HG02798 (cell line): ENCODE data around the gene CALY.

ENCODE experiments used
- ATAC-seq: cut with Tn5 transposase; IDR thresholded peaks from one replicate; pipeline ENCODE4 v1.9.1; 2021; ENCODE audit warnings: mild to moderate bottlenecking; ENCODE audit not compliant: unreplicated experiment, poor library complexity

CALY gene

GRCh38 chr10:133314911-133315310, 21.8 kb downstream of the CALY start:
- ATAC-seq: no peak

GRCh38 chr10:133313192-133313591, 23.5 kb downstream of the CALY start:
- ATAC-seq: no peak

- no peak for ATAC-seq
These were observed 23.9 kb downstream of the CALY start for GRCh38 chr10:133312769-133313145.

DNA sequence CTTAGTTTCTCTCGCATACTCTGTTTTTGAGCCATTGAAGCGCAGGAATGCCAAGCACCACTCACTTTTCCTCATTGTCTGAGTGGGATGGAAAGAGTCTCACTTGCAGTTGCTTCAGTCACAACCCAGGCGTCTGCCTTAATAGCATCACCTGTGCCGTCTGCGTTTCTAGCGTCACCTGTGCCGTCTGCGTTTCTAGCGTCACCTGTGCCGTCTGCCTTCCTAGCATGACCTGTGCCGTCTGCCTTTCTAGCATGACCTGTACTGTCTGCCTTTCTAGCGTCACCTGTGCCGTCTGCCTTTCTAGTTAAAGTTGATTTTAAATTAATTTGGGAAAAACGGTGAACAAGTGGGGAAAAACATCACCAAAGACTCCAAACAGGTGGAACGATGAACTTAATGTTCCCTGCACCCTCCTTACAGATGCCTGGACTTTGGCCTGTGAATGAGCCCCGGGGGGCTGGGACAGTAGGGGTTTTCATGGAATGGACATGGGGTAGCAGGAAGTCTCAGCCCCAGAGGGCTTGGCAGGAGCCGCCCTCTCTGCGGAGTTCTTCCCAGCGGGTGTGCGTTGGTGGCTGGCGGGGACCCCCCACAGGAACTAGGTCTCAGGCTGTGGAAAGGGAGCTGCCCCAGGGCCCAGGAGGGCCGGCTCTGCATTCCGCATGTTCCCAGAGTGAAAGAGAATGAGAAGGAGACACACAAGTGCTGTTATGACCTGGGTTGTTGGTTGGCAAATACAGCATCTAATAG, 24.5 kb downstream of the CALY start:
- no peak for ATAC-seq

- ATAC-seq: no peak
These were observed 25.1 kb downstream of the CALY start for GRCh38 chr10:133311570-133311969.

DNA sequence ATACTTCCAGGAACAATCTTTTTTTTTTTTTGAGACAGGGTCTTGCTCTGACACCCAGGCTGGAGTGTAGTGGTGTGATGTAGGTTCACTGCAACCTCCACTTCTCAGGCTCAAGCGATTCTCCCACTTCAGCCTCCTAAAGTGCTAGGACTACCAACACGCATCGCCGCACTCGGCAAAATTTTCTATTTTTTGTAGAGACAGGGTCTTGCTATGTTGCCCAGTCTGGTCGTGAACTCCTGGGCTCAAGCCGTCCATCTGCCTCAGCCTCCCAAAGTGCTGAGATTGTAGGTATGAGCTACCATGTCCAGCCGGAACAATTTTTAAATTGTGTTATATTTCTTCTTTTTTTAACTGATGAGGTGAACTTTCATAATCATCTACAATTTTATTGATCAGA, 25.9 kb downstream of the CALY start:
- ATAC-seq: no peak

DNA sequence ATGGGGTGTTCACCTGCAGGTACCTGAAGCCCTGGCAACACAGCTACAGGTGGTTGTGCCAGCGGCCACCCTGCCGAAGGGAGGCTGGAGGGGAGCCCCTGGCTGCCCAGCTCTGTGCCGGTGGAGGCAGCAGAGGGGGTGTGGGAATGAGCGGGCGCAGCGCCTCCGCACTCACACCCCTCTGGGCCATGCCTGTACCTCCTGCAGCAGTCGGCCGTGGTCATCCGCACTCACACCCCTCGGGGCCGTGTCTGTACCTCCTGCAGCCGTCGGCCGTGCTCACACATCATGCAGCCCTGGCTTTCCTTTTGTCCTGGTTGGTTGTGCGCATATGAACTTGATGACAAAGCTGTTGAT, 26.3 kb downstream of the CALY start:
- no peak for ATAC-seq

DNA sequence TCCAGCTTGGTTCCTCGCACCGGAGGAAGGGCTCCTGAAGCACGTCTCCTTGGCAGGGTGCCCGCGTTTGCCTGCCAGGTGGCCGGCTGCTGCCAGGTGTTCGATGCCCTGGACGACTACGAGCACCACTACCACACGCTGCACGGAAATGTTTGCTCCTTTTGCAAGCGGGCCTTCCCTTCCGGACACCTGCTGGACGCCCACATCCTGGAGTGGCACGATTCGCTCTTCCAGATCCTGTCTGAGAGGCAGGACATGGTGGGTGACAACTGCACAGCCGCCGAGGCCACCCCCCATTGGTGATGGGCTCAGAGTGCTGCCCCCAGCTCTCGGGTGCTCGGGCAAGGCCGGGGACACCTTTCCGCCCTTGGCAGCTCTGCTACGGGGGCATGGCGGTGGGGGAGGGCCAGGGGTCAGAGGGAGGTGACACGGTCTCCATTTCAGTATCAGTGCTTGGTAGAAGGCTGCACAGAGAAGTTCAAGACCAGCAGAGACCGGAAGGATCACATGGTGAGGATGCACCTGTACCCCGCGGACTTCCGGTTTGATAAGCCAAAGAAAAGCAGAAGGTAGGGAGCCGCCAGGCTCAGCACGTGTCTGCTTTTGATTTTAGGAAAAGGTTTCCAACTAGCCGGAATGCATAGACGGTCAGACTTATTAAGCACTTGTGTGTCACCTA, 26.8 kb downstream of the CALY start:
- ATAC-seq: no peak

DNA sequence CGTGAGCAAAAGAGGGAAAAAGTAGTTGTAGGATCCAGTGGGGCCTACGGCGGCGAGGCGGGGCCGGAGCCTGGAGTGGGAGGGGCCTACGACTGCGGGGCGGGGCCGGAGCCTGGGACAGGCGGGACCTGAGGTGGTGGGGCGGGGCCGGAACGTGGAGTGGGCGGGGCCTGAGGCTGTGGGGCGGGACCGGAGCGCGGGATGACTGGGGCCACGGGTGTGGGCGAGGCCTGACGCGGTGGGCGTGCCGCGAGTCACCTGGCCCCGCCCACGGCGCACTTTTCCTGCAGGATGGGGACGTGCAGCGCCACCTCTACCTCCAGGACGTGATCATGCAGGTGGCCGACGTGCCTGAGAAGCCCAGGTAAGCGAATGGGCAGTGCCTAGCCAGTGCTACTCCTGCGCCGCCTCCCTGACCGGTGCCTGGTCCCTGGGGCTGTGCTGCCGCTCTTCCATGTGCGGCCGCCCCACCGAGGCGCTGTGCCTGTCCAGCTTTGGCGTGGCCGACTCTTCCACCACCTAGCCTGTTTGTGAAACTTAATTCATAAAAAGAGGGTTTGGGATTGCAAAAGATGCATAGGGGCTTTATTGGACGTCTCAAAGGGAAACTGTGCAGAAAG, 27.5 kb downstream of the CALY start:
- ATAC-seq: peak; percentile 80

- ATAC-seq: peak; percentile 84
These were observed 28.1 kb downstream of the CALY start, which contains the start of the genes TUBGCP2 and ZNF511 for GRCh38 chr10:133308421-133309099. TSS of gene TUBGCP2 (minus strand) at chr10:133308872. CDS start at chr10:133302941, 5,931 bp downstream. TSS of gene ZNF511 (plus strand) at chr10:133308914. CDS start at chr10:133308944, 30 bp downstream.

GRCh38 chr10:133307776-133308420, 28.8 kb downstream of the CALY start:
- peak; percentile 39 for ATAC-seq

DNA sequence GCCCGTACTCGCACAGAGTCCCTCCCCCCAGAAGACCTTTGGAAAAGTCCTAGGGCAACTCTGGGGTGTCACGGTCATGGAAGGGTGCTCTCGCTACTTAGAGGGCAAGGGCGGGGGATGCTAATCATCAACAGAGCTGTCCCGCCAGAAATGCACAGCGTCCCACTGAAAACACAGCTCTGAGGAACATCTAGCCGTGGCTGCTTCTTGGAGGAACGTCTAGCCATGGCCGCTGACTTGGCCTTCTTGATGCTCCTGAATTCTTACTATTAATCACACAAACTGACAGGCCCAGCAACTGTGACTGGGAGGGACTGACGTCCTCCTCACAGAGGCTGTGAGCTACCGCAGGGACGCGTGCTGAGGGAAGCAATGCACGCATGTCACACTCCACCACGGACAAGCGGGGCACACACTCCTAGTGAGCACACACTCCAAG, 29.7 kb downstream of the CALY start:
- ATAC-seq: no peak

- ATAC-seq: no peak
These were observed 30.6 kb downstream of the CALY start for GRCh38 chr10:133306097-133306476.

- no peak for ATAC-seq
These were observed 33.5 kb downstream of the CALY start for GRCh38 chr10:133303206-133303605.

DNA sequence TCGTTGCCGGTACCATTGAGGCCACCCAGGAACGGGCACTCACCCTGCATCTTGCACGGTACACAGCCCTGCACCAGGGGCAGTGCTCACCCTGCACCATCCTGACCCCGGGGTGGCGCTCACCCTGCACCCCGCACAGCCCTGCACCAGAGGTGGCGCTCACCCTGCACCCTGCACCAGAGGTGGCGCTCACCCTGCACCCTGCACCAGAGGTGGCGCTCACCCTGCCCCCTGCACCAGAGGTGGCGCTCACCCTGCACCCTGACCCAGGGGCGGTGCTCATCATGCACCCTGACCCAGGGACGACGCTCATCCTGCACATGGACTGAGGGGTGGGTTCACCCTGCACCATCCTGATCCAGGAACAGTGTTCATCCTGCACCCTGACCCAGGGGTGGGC, 34.5 kb downstream of the CALY start:
- ATAC-seq: no peak

GRCh38 chr10:133299738-133300137, 37.0 kb downstream of the CALY start:
- no peak for ATAC-seq

- no peak for ATAC-seq
These were observed 37.5 kb downstream of the CALY start for GRCh38 chr10:133299224-133299623.

- ATAC-seq: no peak
These were observed 38.2 kb downstream of the CALY start for GRCh38 chr10:133298466-133298865.

DNA sequence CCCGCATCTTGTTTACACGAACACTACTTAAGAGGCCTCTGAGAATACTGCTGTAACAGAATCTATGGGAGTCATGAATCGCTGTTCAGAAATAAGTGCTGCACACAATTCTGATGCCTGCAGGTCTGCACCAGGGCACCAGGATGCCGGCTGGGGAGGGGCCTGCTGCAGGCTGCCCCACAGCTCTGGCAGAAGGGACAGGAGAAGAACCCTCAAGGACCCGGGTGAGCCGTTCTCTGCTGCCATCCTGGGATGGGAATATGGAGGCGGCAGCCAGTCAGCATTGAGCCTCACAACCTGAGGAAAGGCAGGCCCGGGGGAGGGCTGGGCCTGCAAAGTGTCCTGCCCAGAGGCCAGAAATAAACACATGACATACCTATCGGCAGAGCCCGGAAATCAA, 39.2 kb downstream of the CALY start:
- no peak for ATAC-seq
